GM12878 (cell line): Measurements from ENCODE around the gene SLC12A7. TPM values are rescaled to one million over a fixed set of nuclear protein-coding genes. Genes with fewer than 3 reads are reported as not detected.

Experiments used
- ATAC-seq: fragments of 200-7000 bp; cut with Tn5 transposase; 3 replicates; pipeline ENCODE4 v1.9.1; 2020; ENCODE audit warnings: mild to moderate bottlenecking, moderate library complexity
- BruUV-seq: library from RNA; stranded (reverse); fragments of 400-500 nt; replicated peaks from 2 replicates; lab custom pipeline; 2021; lab: Mats Ljungman, UMichigan
- CTCF ChIA-PET: fragments of 300-600 bp; sonication (Branson Sonifier 250); formaldehyde crosslinking; extraction: SDS; loops from one replicate; lab custom pipeline; 2021; ENCODE audit warnings: inconsistent platforms; lab: Yijun Ruan, JAX
- POLR2A ChIA-PET: fragments of 350-600 bp; formaldehyde crosslinking; extraction: SDS; loops from one replicate; lab custom pipeline; 2021; ENCODE audit warnings: inconsistent platforms; lab: Charles Lee
- RAD21 ChIA-PET: fragments of 300-600 bp; sonication (Branson Sonifier 250); formaldehyde crosslinking; loops from one replicate; lab custom pipeline; 2023; ENCODE audit warnings: antibody characterized with exemption; ENCODE audit not compliant: unreplicated experiment; lab: Charles Lee
- SMC1A ChIA-PET: fragments of 300-600 bp; sonication (Branson Sonifier 250); formaldehyde crosslinking; loops from one replicate; lab custom pipeline; 2023; ENCODE audit not compliant: unreplicated experiment, uncharacterized antibody; lab: Charles Lee
- DNase-seq: peaks from one replicate; pipeline ENCODE4 v3.0.0-alpha.2; 2011; ENCODE audit warnings: low read depth, low spot score
- FAIRE-seq: peaks from 3 replicates; lab custom pipeline; 2011; peaks lifted over from hg19 to GRCh38; lab: Jason Lieb, UNC
- H2AFZ ChIP-seq: 2 replicates; pipeline ENCODE4 v1.6.0; 2011; ENCODE audit warnings: low read depth, low read length, control low read depth; ENCODE audit not compliant: control insufficient read depth
- H3K27ac ChIP-seq: 2 replicates; pipeline ENCODE4 v1.5.1; 2011; ENCODE audit warnings: control low read depth; ENCODE audit not compliant: control insufficient read depth, insufficient read depth
- H3K27me3 ChIP-seq, 2 experiments: replicated peaks in 1 of 2; 2 replicates each; pipeline versions ENCODE4 v1.6.0 to v1.6.1; 2011; ENCODE audit warnings: low read length in 1 of 2; ENCODE audit not compliant: control insufficient read depth in 2 of 2, insufficient read depth in 2 of 2
- H3K36me3 ChIP-seq, 2 experiments: 2 replicates each; pipeline ENCODE4 v1.5.1; 2011; ENCODE audit warnings: low read length in 1 of 2; ENCODE audit not compliant: control insufficient read depth in 2 of 2, insufficient read depth in 2 of 2
- H3K4me1 ChIP-seq: 2 replicates; pipeline ENCODE4 v1.6.1; 2011; ENCODE audit warnings: mild to moderate bottlenecking, low read length, moderate library complexity, mixed read lengths; ENCODE audit not compliant: control insufficient read depth, insufficient read depth
- H3K4me2 ChIP-seq: 2 replicates; pipeline ENCODE4 v1.6.0; 2011; ENCODE audit warnings: control low read depth; ENCODE audit not compliant: control insufficient read depth, insufficient read depth
- H3K4me3 ChIP-seq: fragments of 200-600 bp; sonication (generic); 2 replicates; pipeline ENCODE4 v1.5.1; 2016
- H3K79me2 ChIP-seq: 2 replicates; pipeline ENCODE4 v1.6.0; 2011; ENCODE audit warnings: low read length; ENCODE audit not compliant: control insufficient read depth, insufficient read depth
- H3K9ac ChIP-seq: 2 replicates; pipeline ENCODE4 v1.8.0; 2011; ENCODE audit warnings: low read length, control low read depth, mixed read lengths; ENCODE audit not compliant: control insufficient read depth, insufficient read depth
- H3K9me3 ChIP-seq: replicated peaks from 3 replicates; pipeline ENCODE4 v1.5.1; 2011; ENCODE audit warnings: mild to moderate bottlenecking, low read length; ENCODE audit not compliant: control insufficient read depth, insufficient read depth
- H4K20me1 ChIP-seq: 2 replicates; pipeline ENCODE4 v1.6.0; 2011; ENCODE audit not compliant: control insufficient read depth, insufficient read depth
- BCL3 ChIP-seq: IDR thresholded peaks from 2 replicates; pipeline ENCODE4 v1.6.1; 2011; ENCODE audit warnings: borderline replicate concordance, low read depth, mild to moderate bottlenecking, moderate library complexity, low read length; ENCODE audit not compliant: insufficient read depth, poor library complexity, severe bottlenecking
- ESRRA ChIP-seq: IDR thresholded peaks from 2 replicates; pipeline ENCODE4 v1.6.1; 2012; ENCODE audit warnings: mild to moderate bottlenecking, low read length, improper control_type of control experiment
- WGBS: methylation state at CpG from one replicate; pipeline ENCODE4 v1.1.6; 2016; ENCODE audit warnings: low lambda C conversion rate; ENCODE audit not compliant: insufficient replicate concordance, insufficient coverage; ENCODE audit errors: missing lambda C conversion rate; 5-methylcytosine and 5-hydroxymethylcytosine counted together
- in situ Hi-C: fragments of 300-500 bp; cut with MboI; formaldehyde crosslinking; loops from 9 replicates; pipeline ENCODE4 v1.14.3; 2018; ENCODE audit warnings: mixed read lengths
- intact Hi-C: fragments of 100-400 bp; cut with micrococcal nuclease; formaldehyde crosslinking; loops from one replicate; pipeline ENCODE4 v1.14.2; 2022; ENCODE audit not compliant: unreplicated experiment
- polyA plus RNA-seq, 11 experiments: library from polyadenylated mRNA; depleted of rRNA in 4 of 11; unstranded in 6 of 11; stranded (reverse) in 5 of 11; fragments of >200 nt; fragmentation: Nextera tagmentation in 4 of 11; fragmentation: Illumina TruSeq in 1 of 11; extraction: Ambion mirVana in 4 of 11; extraction: Trizol in 1 of 11; gene quantifications; 1 replicate in 1 of 11; 2 replicates in 10 of 11; pipeline versions ENCODE4 v1.2.1 to v1.2.3, GENCODE V29; 2011 to 2016; ENCODE audit warnings: inconsistent platforms in 2 of 11, missing spikeins in 2 of 11, low read depth in 1 of 11
- total RNA-seq, 4 experiments: library from RNA; depleted of rRNA in 3 of 4; stranded (reverse); fragments of >200 nt in 3 of 4; fragmentation: Illumina TruSeq in 1 of 4; extraction: Trizol in 1 of 4; gene quantifications; 2 replicates each; pipeline versions ENCODE4 v1.2.1 to v1.2.3, GENCODE V29; 2013 to 2021
- TF ChIP-seq, protein P1 (sequence below): fragments of 450-650 bp; IDR thresholded peaks from 2 replicates; pipeline ENCODE4 v1.6.1; 2018; ENCODE audit warnings: borderline replicate concordance, mild to moderate bottlenecking; ENCODE audit not compliant: partially characterized antibody

Gene SLC12A7
- total and polyA plus RNA-seq, 10 of the 15 experiments (the other 5 are each of a cell fraction or from before 2014, with no cell fraction given) = 0.10 to 10.0 (median 2.9) TPM

DNA sequence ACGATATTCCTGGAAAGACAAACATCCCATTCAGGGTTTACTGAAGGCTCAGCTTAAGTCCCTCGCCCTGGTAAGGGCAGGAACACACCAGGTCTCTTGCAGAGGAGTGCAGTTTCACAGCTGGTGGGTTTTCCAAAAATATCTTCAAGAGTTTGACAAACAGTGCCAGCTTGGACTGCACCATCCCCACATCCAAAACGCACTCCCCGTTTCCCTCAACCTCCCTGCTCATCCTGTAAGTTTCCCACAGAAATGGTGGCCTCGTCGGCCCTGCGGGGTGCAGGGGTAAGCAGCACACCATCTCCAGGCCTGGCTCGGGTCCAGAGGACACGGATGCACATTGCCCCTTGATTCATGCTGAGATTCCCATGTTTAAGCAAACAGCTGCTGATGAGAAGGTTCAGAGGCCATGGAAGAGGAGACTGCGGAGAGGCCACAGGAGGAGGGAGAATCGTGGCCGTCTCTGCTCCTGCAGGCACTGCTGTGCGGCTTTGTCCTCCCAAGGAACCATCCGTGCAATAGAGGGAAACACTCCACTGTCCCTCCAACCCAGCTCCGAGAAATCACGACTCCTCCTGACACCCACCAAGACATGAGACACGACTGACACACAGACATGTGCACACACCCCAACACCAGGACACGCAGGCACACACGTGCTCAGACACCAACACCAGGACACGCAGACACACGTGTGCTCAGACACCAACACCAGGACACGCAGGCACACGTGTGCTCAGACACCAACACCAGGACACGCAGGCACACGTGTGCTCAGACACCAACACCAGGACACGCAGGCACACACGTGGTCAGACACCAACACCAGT lies 24.0 kb upstream of the SLC12A7 start:
- in situ Hi-C loops = no loop called here
- no peak for ATAC-seq
- RAD21 ChIA-PET = interaction anchor here (7.1 kb wide), 1 partner anchor 28 kb away, joined by 78 read pairs; no protein-coding TSS in a partner anchor
- TF ChIP-seq, protein P1, sequence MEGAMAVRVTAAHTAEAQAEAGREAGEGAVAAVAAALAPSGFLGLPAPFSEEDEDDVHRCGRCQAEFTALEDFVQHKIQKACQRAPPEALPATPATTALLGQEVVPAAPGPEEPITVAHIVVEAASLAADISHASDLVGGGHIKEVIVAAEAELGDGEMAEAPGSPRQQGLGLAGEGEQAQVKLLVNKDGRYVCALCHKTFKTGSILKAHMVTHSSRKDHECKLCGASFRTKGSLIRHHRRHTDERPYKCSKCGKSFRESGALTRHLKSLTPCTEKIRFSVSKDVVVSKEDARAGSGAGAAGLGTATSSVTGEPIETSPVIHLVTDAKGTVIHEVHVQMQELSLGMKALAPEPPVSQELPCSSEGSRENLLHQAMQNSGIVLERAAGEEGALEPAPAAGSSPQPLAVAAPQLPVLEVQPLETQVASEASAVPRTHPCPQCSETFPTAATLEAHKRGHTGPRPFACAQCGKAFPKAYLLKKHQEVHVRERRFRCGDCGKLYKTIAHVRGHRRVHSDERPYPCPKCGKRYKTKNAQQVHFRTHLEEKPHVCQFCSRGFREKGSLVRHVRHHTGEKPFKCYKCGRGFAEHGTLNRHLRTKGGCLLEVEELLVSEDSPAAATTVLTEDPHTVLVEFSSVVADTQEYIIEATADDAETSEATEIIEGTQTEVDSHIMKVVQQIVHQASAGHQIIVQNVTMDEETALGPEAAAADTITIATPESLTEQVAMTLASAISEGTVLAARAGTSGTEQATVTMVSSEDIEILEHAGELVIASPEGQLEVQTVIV = no peak
- no peak for TF ChIP-seq ESRRA
- TF ChIP-seq BCL3 = peak; percentile 51
- TF ChIP-seq, all 136 proteins: peak for 1
- Histone ChIP-seq H2AFZ (no peak overlapping the region), H3K79me2 (no peaks in the 10 kb centered on the region), H3K9ac (no peak overlapping the region), H3K9me3 (no peaks in the 10 kb centered on the region), H3K27me3 (no peaks in the 10 kb centered on the region), H3K4me3 (no peak overlapping the region), H3K36me3 (no peaks in the 10 kb centered on the region), H3K27ac (no peak overlapping the region), H3K4me1 (peaks cover 29% of the 10 kb centered on the region), H4K20me1 (no peaks in the 10 kb centered on the region), H3K4me2 (no peak overlapping the region)
- ChIA-PET SMC1A (interaction anchor here (1.0 kb wide), 1 partner anchor 214 kb away, joined by 5 read pairs; no protein-coding TSS in a partner anchor), CTCF (interaction anchor here (0.7 to 6.5 kb wide), 7 partner anchors 12 to 819 kb away, joined by 3 to 25 read pairs (median 3); no protein-coding TSS in a partner anchor), POLR2A (interaction anchor here (1.2 to 4.2 kb wide), 2 partner anchors 27 to 31 kb away, joined by 6 to 32 read pairs; no protein-coding TSS in a partner anchor)
- BruUV-seq = no TSS peak
- no peak for DNase-seq
- FAIRE-seq = no peak
- intact Hi-C loops = no loop called here
- 66% methylated on average over 27 of the region's 27 CpGs for WGBS
